GM12892 (cell line): ENCODE data around the gene GPR35.

Experiments used
- POLR2A ChIP-seq: IDR thresholded peaks from 2 replicates; pipeline ENCODE4 v1.6.1; 2011; ENCODE audit warnings: low read depth, low read length, control low read depth
- TAF1 ChIP-seq: IDR thresholded peaks from 2 replicates; pipeline ENCODE4 v1.6.1; 2011; ENCODE audit warnings: low read depth, mild to moderate bottlenecking, control low read depth, low read length, borderline replicate concordance

DNA sequence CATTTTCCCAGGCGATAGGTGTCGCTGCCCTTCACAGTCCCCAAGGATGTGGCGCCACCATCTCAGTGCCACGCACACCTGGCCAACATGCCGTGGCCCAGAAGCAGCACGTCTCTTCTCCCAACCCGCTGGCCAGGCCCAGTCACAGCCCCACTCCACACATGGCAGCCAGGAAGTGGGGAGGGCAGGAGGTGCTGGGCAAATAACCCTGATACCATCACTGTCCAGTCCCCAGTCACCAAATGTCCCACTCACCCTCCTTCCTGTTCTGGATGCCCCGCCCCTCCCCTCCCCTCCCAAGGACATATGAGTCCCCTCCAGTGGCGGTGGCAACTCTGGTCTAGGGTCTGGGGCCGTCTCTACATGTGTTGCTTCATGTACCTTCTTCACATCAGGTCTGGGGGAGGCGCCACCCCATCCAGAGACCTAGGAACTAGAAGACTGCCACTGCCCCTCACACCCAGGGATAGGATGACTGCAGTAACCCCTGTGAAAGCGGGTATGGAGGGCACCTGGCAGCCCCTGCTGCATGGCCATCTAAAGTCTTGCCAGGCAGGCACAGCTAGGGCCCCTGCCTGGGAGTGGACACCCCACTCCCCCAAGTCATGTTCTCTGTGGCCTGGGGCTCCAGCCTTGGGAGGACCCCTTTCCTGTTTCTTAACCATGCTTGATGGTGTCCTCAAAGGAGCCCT, 46.1 kb upstream of the GPR35 start:
- TF ChIP-seq POLR2A, result no peak
- TF ChIP-seq TAF1, result no peak
